HG03064 (cell line): ENCODE data around the gene SSBP3.
"Not testable (repeated sequence)": the region's sequence is repeated elsewhere in the genome, so short reads cannot be mapped to it uniquely, and the experiment has no call there.

Source experiments
- ATAC-seq: cut with Tn5 transposase; IDR thresholded peaks from one replicate; pipeline ENCODE4 v1.9.1; 2021; ENCODE audit warnings: low read depth; ENCODE audit not compliant: unreplicated experiment

The SSBP3 gene

DNA sequence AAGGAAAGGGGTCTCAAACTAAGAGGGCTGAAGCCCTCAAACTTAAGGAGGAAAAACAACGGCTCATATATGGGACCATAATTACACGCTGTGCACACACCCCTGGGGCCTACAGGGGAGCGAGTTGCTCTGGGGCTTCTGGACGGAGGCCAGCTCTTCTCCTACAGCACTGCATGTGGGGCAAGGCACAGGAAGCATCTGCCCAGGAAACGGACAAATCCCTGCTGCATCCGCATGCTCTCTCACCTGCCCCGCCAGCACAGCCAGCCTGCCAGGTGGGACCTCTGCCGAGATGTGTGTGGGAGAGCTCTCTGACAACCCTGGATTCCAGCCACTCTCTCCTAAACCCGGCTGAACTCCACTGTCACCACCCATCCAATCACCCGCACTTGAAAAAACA is 152.1 kb downstream of the SSBP3 start:
- ATAC-seq: no peak

DNA sequence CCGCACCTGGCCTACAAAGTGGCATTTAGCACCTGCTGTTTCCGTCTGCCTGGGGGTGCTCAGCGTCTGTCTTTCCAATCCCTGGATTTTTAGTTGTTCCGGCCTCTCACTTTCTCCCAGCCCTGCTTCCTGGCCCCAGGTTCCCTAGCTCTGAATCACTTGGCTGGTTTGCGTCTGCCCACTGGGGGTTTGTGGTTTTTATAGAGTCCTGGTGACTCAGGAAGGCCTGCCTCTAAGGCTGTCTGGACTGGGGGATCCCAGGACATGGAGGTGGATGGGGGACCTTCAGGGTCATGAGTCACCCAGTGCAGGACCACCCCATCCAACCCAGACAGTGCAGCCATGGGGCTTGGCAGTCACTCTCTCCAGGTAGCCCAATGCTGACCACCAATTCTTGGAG is 152.7 kb downstream of the SSBP3 start:
- ATAC-seq: no peak

DNA sequence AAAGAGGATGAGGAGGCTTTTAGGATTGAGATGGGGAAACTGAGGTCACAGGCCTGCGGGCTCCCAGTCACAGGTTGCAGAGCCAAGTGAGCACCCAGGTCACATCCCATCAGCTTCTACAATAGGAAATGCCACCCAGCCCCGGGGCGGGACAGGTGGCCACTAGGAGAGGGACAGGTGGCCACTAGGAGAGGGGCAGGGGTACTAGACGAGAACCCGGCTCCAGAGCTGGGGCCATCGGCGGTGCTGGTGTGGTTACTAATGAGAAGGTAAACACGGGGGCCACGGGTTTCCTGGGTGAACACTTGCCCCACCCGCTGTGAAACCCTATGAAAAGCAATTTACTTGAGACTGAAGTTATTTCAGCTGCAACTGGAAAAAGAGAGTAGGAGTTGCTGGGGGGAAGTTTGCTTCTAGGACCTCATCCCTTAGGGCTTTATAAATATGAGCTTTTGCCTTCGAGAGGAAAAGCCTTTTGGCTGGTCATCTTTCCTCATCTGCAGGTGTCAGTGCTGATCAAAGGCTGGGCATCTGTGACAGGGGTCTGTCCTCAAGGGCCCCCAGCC is 153.7 kb downstream of the SSBP3 start:
- no peak for ATAC-seq

DNA sequence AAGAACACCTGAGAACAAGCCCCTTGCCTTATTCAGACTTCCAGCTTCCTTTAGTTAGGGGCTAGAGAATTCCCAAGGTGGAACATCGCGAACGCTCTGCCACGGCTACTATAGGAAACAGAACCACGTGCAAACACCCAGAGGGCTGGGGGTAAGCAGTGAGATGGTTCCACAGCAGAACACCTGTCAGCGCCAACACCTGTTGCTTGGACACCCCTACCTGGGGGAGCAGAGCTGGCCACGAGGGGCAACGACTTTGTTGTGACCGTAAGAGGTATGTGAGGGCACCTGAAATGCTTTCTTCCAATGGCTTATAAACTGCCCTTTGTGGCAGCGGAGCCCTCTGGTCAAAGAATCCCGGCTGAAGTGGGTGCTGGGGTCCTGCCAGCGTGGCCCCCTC is 155.5 kb downstream of the SSBP3 start:
- ATAC-seq: no peak

DNA sequence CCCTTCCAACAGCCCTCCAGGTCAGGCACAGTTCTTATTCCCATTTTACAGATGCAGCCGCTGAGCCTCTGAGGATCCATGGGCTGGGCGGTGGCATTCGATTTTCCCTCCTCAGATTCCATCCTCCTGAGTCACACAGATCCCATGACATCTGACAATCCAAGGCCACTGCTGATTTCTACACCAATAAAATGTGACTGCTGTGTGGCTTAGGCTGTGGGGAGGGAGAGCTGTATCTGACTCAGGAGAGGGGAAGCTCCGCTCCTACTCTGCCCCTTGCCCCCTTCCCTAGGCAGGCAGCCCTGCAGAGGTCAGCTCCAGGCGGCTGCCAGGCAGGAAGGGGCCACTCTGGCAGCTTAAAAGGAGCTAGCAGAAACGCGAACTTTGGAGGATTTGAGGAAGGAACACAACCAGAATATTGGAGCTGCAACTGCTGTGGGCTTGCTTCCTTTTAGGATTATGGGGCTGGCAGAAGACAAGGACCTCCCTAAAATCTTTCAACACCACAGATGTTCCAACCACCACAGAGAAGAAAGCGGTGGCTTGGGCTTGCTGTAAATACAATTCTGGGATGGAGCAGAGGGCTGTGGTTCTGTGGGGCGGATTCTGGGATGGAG is 156.3 kb downstream of the SSBP3 start:
- ATAC-seq: no peak

DNA sequence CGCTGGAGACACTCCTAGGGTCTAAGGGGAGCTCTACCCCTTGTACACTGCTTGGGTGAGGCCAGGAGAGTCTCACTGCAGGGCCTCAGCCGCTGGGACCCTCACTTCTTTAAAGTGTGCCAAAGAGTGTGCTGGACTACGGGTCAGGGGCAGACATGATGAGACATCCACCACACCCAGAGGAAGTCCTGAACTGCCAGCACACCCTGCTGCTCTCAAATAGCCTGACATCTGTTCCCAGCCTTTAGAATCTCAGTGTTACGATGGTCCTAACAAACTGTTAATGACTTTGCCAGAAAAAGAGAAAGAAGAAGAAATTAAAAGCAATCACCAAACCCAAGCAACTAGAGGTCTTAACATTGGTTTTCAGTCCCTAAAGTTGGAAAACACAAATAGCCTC is 157.2 kb downstream of the SSBP3 start:
- no peak for ATAC-seq

DNA sequence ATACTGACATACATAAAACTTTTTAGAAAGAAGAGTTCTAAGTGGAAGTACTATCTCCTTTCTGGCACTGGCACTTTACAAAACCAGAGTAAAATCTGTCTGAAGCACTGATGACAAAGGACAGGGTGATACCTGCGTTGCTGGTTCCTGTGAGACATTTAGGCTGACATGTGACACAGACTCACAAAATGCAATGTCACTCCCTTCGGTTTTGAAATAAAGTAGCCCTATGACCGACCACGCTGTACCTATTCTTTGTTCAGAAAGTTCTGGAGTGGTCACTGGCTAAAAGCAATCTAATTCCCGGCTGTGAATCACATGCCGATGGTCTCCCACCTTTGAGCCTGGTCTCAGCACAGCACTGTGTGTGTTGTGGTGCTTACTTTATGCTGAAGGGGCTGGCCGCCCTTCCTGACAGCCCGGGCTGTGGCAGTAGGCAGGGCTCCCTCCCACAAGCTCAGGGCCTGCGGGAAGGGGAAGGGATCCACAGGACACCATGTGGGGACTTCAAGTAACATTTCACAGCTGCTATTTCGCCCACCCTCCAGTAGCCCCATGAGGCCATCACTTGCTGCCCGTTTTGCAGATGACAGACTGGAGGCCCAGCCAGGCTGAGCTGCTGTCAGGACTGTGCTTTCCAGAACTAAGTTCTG is 158.2 kb downstream of the SSBP3 start:
- ATAC-seq: no peak

DNA sequence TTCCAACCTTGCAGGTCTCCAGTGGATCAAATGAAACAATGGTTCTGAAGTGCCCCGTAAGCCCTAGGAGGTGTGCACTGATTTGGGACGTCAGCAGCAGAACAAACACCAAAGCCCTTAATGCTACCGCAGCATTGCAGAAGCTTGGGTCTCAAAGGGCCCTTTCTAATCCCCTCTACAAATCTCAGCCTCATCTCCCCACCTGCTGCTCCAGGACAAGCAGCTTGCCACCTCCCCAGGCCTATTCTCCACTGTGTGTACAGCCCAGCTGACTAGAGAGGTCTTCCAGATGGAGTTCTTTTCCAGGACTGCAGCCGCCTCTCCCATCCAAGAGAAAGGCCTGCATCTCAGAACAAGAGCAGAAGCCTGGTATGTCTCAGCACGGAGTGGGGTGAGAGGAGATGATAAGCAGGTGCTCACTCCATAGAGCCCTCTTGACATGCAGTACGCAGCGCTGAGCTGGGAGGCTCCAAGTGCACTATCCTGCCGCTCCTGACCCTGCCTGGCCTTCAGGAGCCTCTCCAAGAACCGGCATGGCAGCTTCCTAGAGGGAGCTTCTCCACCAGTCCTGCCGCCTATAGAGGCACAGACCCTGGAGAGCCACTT is 160.0 kb downstream of the SSBP3 start:
- ATAC-seq: no peak

DNA sequence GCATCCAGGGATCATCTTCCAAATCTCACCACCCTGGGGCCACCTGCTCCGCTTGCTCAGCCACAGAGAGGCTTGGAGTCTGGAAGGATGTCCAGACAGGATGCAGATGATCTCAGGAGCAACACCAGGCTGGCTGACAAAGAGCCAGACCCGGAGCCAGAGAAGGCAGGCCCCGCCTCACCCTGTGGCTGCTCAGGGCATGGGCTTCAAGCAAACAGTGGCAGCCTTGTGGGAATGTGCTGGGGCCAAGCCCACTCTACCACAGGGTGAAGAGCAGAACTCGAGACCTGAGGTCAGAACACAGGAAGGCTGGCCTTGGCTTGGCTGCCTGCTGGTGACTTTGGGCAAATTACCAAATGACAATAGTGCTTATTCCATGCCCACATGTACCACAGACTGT is 160.7 kb downstream of the SSBP3 start:
- no peak for ATAC-seq

DNA sequence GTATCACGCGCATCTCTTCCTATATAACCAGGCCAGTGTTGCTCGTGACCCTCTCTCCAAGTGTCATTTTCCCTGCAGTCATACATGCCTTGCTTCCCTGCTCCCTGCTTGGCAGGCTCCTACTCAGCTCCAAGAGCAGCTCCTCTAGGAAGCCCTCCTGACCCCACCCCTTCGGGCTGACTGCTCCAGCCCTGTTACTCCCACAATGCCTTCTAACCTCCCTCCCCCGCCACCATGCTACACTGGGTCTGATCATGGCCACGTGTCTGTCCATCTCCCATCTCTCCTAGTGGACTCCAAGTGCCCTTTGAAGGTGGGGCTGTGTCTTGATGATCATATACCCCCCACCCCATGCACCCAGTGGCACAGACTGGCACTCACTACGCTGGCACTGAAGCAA is 161.5 kb downstream of the SSBP3 start:
- ATAC-seq: no peak

DNA sequence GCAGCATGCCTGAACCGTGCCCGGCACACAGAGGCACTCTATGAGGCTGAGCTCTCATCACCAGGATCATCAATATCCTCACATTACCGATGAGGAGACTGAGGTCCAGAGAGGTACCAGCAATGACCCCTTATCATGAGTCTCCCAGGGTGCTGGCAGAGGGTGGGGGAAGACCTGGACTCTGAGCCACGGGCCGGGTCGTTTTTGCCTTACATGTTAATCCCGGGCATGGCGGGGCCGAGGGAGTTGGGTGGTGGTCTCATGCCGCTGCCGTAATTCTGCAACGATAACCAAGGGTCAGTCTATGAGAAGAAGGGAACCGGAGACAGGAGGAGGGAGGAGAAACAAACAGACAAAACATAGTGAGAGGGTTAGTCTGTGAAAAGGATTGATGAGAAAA is 163.2 kb downstream of the SSBP3 start:
- no peak for ATAC-seq

DNA sequence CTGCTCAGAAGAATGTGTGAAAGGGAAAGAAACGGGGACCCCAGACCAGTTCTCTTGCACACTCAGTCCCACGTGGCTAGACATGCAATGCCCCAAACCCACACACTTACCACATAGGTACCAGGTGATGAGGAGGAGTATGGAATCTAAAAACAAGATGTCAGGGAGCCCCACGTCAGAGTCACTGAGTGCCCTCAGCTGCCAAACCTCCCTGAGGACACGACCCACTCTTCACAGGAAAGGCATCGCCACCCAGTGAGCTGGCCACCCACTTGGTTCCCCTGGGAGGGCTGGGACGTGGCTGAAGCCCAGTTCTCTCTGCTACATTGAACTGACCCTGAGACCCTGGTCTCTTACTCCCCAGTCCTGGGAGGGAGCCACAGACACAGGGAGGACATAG is 164.8 kb downstream of the SSBP3 start:
- ATAC-seq: no peak

DNA sequence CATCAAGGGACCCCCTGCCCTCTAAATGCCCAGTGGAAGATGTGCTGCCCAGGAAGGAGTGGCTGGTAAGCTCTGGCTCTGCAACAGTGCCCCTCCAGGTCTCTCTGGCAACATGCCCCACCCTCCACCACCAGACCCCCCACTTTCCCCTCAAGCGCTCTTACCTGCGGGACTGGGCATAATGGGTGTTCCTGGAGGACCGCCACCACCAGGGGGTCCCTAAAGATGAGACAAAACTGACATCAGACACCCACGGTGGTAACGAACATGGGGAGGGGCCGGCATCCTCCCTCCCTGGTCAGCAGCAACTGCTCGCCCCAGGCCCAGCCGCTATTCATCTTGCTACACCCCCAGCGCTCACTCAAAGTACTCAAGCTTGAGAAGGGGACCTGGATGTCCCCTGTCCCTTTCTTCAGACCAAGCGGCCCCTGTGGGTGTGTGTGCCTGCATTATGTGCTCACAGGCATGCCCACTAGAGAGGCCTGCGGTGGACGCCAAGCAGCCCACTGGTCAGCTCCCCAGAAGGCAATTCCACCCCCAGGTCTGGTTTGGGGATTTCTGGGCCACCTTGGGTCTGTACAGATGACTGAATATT is 165.4 kb downstream of the SSBP3 start:
- no peak for ATAC-seq

DNA sequence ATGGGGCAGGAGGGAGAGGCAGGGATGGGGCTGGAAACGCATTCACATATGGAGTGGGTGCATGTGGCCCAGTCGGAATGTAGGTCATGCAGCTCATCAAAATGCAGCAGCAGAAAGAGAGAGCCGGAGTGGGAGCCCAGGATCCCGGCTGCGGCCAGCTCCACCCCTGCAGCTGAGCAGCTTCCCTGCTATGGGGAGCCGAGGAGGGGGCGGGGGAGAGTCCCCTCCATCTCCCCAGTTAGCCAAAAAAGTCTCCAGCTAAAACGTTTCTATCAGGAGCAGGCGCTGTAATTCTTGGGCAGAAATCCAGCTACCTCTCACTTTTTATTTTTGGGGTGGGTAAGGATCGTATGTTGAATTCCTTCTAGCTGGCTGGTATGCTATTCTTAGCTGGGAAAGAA is 166.6 kb downstream of the SSBP3 start:
- ATAC-seq: no peak

DNA sequence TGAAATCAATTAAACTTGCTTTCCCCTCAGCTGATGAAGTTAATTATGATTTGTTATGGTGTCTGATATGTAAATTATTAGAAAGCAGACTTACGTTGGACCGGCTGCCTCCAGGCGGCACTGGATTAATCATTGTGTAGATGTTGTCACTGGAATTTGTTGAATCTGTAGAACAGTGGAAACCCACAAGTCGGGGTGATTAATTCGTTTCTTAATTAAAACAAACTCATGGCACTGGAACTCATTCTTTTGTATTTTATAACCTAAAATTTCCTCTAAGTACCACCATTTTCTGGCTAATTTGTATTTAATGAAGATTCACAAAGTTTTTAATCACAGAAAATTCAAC is 167.2 kb downstream of the SSBP3 start:
- no peak for ATAC-seq

DNA sequence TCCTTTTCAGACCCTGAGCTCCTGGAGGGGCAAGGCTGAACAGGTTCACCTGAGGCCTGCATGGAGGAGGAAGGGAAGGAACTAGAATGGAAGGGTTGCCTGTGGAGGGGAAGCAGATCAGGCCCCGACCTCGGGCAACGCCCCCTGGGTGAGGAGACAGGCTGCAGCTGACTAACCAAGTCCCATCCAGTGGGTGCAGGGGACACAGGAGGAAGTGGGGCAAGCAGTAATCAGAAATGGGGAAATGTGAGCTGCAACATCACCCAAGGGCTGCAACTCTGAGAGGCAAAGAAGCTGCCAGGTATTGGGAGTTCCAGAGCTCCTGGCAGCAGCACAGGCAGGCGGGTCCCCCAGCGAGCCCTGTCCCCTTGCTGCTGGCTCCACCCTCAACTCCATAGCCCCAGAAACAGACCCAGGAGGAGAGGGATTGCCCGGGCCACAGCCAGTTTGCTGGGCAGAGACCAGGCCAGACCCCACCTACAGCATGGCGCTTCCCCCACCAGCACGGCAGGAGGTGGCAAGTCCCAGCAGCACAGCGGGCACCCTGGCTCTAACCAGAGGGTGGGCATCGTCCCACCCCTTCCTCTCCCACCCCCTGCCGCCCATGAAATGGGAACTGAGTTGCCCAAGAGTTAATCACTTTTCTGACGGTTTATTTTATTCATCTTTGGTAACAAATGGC is 167.7 kb downstream of the SSBP3 start:
- ATAC-seq: no peak

DNA sequence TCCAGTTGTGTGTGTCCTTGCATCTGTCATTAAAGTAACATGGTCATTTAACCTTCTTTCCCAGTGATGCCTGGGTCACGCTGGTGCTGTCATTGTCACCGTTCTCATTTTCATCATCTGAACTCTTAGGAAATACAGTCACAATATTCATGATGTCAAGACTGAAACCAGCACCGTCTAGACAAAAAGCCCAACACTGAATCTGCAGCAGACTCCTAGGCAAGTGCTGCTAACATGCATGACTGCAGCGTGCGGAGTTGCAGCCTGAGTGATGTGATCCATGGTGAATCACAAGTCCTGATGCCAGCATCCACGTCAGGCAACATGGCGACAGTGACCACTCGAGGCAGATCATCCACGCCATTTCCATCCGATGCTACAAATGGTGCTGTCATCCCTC is 168.6 kb downstream of the SSBP3 start:
- no peak for ATAC-seq

DNA sequence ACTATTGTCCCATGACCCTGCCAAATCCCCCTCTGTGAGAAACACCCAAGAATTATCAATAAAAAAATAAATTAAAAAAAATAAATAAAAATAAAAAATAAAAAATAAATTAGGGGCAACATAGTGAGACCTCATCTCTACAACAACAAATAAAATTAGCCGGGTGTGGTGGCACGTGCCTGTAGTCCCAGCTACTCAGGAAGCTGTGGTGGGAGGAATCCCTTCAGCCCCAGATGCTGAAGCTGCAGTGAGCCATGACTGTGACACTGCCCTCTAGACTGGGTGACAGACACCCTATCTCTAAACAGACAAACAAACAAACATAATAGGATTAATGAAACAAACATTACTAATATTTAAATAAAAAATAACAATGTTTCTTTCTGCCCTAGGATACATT is 171.9 kb downstream of the SSBP3 start:
- ATAC-seq: no peak

DNA sequence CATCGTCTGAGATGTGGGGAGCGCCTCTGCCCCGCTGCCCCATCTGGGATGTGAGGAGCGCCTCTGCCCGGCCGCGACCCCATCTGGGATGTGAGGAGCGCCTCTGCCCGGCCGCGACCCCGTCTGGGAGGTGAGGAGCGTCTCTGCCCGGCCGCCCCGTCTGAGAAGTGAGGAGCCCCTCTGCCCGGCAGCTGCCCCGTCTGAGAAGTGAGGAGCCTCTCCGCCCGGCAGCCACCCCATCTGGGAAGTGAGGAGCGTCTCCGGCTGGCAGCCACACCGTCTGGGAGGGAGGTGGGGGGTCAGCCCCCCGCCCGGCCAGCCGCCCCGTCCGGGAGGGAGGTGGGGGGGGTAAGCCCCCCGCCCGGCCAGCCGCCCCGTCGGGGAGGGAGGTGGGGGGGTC is 173.0 kb downstream of the SSBP3 start:
- not testable (repeated sequence) for ATAC-seq

DNA sequence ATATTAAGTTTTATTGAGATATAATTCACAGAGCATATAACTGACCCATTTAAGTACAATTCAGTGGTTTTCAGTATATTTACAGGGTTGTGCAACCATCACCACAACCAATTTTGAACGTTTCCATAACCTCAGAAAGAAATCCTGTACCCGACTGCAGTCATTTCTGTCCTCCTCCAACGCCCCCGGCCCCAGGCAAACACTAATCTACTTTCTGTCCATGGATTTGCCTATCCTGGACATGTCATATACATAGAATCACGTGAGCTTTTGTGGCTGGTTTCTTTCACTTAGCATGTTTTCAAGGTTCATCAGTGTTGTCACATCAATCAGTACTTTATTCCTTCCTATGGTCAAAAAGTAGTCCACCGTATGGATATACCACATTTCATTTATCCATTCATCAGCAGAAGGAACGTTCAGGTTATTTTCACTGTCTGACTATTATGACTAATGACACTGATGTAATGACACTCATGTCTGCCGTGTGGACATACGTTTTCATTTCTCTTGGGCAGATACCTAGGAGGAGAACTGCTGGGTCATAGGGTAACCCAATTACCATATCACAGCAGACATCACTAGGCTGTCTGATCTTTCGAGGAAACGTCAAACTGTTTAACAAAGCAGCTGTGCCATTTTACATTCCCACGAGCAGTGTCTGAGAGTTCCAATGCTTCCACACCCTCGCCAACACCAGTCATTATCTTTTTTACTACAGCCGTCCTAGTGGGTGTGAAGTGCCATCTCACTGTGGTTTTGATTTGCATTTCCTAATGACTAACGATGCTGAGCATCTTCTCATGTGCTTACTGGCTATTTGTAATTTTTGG is 175.5 kb downstream of the SSBP3 start:
- ATAC-seq: no peak
